MV-4-11 (cell line): ENCODE measurements around the gene RNPEP.
A peak's percentile ranks its signal among the peaks of the same experiment; 100 is the strongest.
"Not testable (repeated sequence)": the region's sequence is repeated elsewhere in the genome, so short reads cannot be mapped to it uniquely, and the experiment has no call there.

Experiments
- DNase-seq: peaks from one replicate; lab custom pipeline; 2025; lab: John Stamatoyannopoulos, UW

RNPEP gene

GRCh38 chr1:201982623-201983379 is at the start of gene RNPEP:
RNPEP (plus strand) TSS chr1:201982648; CDS start chr1:201982667, 19 bp downstream.
- DNase-seq: peak; percentile 85

- DNase-seq: no peak
Measured at GRCh38 chr1:201933840-201934430, 48.5 kb upstream of the RNPEP start.

GRCh38 chr1:201937624-201938213 is 44.7 kb upstream of the RNPEP start:
- DNase-seq: peak; percentile 51

GRCh38 chr1:201938440-201939035 is 43.9 kb upstream of the RNPEP start:
- DNase-seq: no peak

- DNase-seq: no peak
Measured at GRCh38 chr1:201939148-201939547, 43.3 kb upstream of the RNPEP start.

- no peak for DNase-seq
Measured at GRCh38 chr1:201939574-201939973, 42.9 kb upstream of the RNPEP start.

GRCh38 chr1:201940316-201940715 is 42.1 kb upstream of the RNPEP start:
- DNase-seq: not testable (repeated sequence)

GRCh38 chr1:201941420-201942128 is 40.9 kb upstream of the RNPEP start:
- DNase-seq: no peak

- DNase-seq: no peak
Measured at GRCh38 chr1:201942129-201942495, 40.3 kb upstream of the RNPEP start.

- no peak for DNase-seq
Measured at GRCh38 chr1:201944002-201944401, 38.4 kb upstream of the RNPEP start.

- no peak for DNase-seq
Measured at GRCh38 chr1:201944639-201945038, 37.8 kb upstream of the RNPEP start.

GRCh38 chr1:201945157-201945556 is 37.3 kb upstream of the RNPEP start:
- no peak for DNase-seq

- DNase-seq: no peak
Measured at GRCh38 chr1:201945863-201946223, 36.6 kb upstream of the RNPEP start.

GRCh38 chr1:201946224-201946908 is 36.1 kb upstream of the RNPEP start, which contains the start of gene LMOD1:
LMOD1 (minus strand) TSS chr1:201946548; CDS start chr1:201946340, 208 bp downstream.
- no peak for DNase-seq

GRCh38 chr1:201947697-201948008 is 34.8 kb upstream of the RNPEP start:
- no peak for DNase-seq

- no peak for DNase-seq
Measured at GRCh38 chr1:201949491-201949890, 33.0 kb upstream of the RNPEP start.

GRCh38 chr1:201954263-201955008 is 28.0 kb upstream of the RNPEP start:
- DNase-seq: no peak

- DNase-seq: peak; percentile 98
Measured at GRCh38 chr1:201955009-201955728, 27.3 kb upstream of the RNPEP start, which contains the start of gene TIMM17A. TIMM17A (plus strand) TSS chr1:201955503; CDS start chr1:201955527, 24 bp downstream.

- peak; percentile 41 for DNase-seq
Measured at GRCh38 chr1:201955729-201956143, 26.7 kb upstream of the RNPEP start.

- no peak for DNase-seq
Measured at GRCh38 chr1:201958348-201958747, 24.1 kb upstream of the RNPEP start.
